Activated CD4-positive, CD25-positive, alpha-beta regulatory T cell (primary cell): ENCODE measurements around the gene SEPTIN8.

Experiments
- DNase-seq, 4 experiments: peaks; one replicate each; lab custom pipeline; 2025; lab: John Stamatoyannopoulos, UW

Gene SEPTIN8

GRCh38 chr5:132747616-132748440 lies 29.2 kb downstream of the SEPTIN8 start:
- DNase-seq: peak in 2 of 4 experiments; percentile 41 to 56

GRCh38 chr5:132746954-132747615 lies 30.0 kb downstream of the SEPTIN8 start, which contains the start of gene CCNI2:
Gene CCNI2 (plus strand): TSS chr5:132747426. CDS start chr5:132747496, 70 bp downstream.
- peak in 3 of 4 experiments; percentile 33 to 41 (median 38) for DNase-seq

GRCh38 chr5:132746592-132746953 lies 30.5 kb downstream of the SEPTIN8 start:
- no peak for DNase-seq

GRCh38 chr5:132744659-132745058 lies 32.4 kb downstream of the SEPTIN8 start:
- no peak for DNase-seq

- DNase-seq: no peak
These were observed 34.4 kb downstream of the SEPTIN8 start for GRCh38 chr5:132742626-132743025.

- DNase-seq: no peak
These were observed 34.9 kb downstream of the SEPTIN8 start for GRCh38 chr5:132742158-132742557.

- DNase-seq: no peak
These were observed 37.8 kb downstream of the SEPTIN8 start for GRCh38 chr5:132739232-132739631.

- DNase-seq: no peak
These were observed 38.9 kb downstream of the SEPTIN8 start for GRCh38 chr5:132737982-132738681.

- DNase-seq: peak; percentile 97 to 99 (median 98)
These were observed 39.9 kb downstream of the SEPTIN8 start, which contains the start of gene KIF3A for GRCh38 chr5:132736853-132737833. Gene KIF3A (minus strand): TSS chr5:132737546. CDS start chr5:132737419, 127 bp downstream.

- DNase-seq: no peak
These were observed 42.4 kb downstream of the SEPTIN8 start for GRCh38 chr5:132734687-132735086.

GRCh38 chr5:132733499-132734148 lies 43.4 kb downstream of the SEPTIN8 start:
- no peak for DNase-seq

GRCh38 chr5:132729896-132730295 lies 47.1 kb downstream of the SEPTIN8 start:
- DNase-seq: no peak

- DNase-seq: no peak
These were observed 51.3 kb downstream of the SEPTIN8 start for GRCh38 chr5:132725745-132726144.

GRCh38 chr5:132718544-132719312 lies 58.3 kb downstream of the SEPTIN8 start:
- no peak for DNase-seq

- no peak for DNase-seq
These were observed 62.4 kb downstream of the SEPTIN8 start for GRCh38 chr5:132714456-132715307.

- DNase-seq: no peak
These were observed 68.4 kb downstream of the SEPTIN8 start for GRCh38 chr5:132708645-132709044.

- DNase-seq: no peak
These were observed 72.2 kb downstream of the SEPTIN8 start for GRCh38 chr5:132704875-132705274.
